Activated CD8-positive, alpha-beta memory T cell treated with anti-CD3 and anti-CD28 coated beads, Interleukin-2, amount 50 U/mL, for 24 hours (primary cell): ENCODE measurements around the gene MYEF2.

Source experiments
- DNase-seq: peaks from one replicate; pipeline ENCODE4 v3.0.0-alpha.2; 2020; ENCODE audit errors: extremely low read depth

The MYEF2 gene, protein sequence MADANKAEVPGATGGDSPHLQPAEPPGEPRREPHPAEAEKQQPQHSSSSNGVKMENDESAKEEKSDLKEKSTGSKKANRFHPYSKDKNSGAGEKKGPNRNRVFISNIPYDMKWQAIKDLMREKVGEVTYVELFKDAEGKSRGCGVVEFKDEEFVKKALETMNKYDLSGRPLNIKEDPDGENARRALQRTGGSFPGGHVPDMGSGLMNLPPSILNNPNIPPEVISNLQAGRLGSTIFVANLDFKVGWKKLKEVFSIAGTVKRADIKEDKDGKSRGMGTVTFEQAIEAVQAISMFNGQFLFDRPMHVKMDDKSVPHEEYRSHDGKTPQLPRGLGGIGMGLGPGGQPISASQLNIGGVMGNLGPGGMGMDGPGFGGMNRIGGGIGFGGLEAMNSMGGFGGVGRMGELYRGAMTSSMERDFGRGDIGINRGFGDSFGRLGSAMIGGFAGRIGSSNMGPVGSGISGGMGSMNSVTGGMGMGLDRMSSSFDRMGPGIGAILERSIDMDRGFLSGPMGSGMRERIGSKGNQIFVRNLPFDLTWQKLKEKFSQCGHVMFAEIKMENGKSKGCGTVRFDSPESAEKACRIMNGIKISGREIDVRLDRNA

GRCh38 chr15:48177766-48178647 lies at the start of gene MYEF2:
MYEF2 (minus strand) TSS chr15:48178295; CDS start chr15:48178237, 58 bp downstream.
- peak; percentile 37 for DNase-seq

DNA sequence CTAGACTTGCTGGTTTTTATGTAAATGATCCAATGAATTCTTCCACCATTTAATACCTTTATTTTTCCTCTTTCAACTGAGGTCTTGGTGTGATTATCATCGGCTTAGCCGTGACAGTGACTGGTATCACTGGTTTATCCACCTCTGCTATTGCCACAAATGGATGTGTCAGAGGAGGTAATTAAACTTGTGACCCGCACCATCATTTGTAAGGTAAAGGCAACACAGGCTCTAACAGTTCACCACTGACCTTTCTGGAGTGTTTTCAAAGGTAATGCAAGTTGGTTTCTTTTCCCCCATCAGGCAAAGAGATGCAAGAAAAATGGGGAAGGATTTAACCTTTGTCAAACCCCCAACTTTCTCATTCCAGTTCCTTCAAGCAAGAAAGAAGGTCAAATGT lies 47.7 kb upstream of the MYEF2 start:
- no peak for DNase-seq

GRCh38 chr15:48222627-48223026 lies 44.5 kb upstream of the MYEF2 start:
- no peak for DNase-seq

DNA sequence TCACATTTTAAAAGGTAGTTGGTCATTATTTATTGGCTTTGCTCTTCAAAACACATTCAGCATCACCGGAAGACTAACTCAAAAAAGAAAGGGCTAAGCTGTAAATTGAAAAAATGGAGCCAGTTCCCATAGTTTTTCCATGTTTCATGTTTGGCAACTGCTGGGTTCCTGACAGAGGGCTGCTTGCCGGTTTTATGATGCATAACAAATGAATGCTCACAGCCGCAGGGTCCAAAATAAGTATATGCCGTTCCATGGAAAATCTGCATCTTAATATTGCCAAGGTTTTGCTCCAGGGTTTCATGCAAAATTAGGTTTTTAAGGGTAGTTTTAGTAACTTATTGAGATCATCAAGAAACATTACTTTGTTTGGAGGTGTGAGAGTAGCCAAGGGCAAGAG lies 43.8 kb upstream of the MYEF2 start:
- no peak for DNase-seq

DNA sequence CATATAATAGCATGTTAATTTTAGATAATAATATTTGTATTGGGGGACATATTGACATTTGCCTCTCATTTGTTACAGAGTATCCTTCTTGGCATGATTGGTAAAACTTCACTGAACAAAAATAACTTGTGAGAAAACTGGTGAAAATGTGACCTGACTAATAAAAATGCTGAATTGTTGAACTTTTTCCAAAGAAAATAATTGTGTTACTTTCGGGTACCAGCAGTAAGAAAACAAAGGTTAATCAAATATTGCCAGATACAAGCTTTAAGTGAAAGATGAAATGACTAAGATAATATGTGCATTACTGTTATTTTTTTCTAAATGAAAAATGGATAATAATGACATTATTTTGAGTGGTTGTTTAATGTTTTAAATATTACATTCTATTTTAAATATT lies 43.2 kb upstream of the MYEF2 start:
- no peak for DNase-seq

GRCh38 chr15:48205981-48206380 lies 27.9 kb upstream of the MYEF2 start, which contains the start of gene SLC12A1:
SLC12A1 (plus strand) TSS chr15:48206302; CDS start chr15:48207720, 1,418 bp downstream.
- no peak for DNase-seq

GRCh38 chr15:48202068-48202467 lies 24.0 kb upstream of the MYEF2 start:
- DNase-seq: no peak

- no peak for DNase-seq
These were observed 13.6 kb upstream of the MYEF2 start, which contains the start of gene CTXN2 for GRCh38 chr15:48191574-48192225. CTXN2 (plus strand) TSS chr15:48191665; CDS start chr15:48201301, 9,636 bp downstream.

GRCh38 chr15:48190932-48191573 lies 13.0 kb upstream of the MYEF2 start:
- DNase-seq: peak; percentile 0

GRCh38 chr15:48186271-48186670 lies 8.2 kb upstream of the MYEF2 start:
- DNase-seq: no peak

- no peak for DNase-seq
These were observed 7.4 kb upstream of the MYEF2 start for GRCh38 chr15:48185529-48185928.

DNA sequence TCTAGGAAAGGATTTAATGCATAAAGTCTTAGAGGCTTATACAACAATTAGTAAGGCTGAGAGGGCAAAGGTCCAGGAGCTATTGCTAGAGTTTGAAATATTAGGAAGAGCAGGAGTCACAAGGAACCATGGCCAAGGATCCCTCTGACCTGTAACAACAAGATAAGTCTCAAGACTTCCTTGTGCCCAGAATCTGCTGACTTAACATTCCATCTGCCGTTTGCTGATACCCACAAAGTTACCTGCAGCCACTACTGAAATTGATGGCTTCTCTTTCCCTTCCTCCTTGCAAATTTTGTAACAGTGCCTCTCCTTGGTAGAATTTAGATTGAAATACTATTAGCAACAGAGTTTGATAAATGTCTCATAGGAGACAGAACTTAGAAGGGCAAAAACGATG lies 4.7 kb upstream of the MYEF2 start:
- no peak for DNase-seq

GRCh38 chr15:48178648-48178931 lies 495 bp upstream of the MYEF2 start:
- no peak for DNase-seq

- DNase-seq: no peak
These were observed 721 bp downstream of the MYEF2 start for GRCh38 chr15:48177383-48177765.

GRCh38 chr15:48176957-48177356 lies 1.1 kb downstream of the MYEF2 start:
- no peak for DNase-seq

GRCh38 chr15:48176112-48176511 lies 2.0 kb downstream of the MYEF2 start:
- no peak for DNase-seq

DNA sequence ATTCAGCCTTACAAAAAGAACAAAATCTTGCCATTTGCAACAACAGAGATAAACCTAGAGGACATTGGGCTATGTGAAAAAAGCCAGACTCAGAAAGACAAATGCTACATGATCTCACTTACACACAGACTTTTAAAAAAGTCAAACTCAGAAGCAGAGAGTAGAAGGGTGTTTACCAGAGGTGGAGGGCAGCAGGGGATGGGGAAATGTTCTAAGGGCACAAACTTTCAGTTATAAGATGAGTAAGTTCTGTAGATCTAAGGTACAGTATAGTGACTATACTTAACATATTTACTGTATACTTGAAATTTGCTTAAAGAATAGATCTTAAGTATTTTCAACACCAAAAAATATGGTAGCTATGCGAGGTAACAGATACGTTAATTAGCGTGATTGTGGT lies 3.0 kb downstream of the MYEF2 start:
- DNase-seq: no peak

DNA sequence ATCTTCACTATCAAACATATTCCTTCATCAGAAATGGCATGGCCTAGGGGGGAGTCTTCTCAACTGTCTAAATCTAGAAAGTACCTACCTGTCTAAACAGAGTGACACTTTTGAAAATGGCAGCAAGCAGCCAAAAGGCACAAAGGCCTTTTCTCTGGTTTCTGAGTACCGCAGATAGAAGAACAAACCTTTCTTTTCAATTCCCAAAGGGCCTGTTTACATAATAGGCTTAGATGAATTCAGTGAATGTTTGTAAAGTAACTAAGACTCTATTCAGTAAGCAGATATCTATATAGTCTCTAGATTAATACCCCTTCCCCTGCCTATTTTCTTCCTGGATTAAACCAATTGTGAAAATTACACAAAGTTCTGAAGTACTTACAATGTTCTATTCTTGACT lies 7.1 kb downstream of the MYEF2 start:
- no peak for DNase-seq

DNA sequence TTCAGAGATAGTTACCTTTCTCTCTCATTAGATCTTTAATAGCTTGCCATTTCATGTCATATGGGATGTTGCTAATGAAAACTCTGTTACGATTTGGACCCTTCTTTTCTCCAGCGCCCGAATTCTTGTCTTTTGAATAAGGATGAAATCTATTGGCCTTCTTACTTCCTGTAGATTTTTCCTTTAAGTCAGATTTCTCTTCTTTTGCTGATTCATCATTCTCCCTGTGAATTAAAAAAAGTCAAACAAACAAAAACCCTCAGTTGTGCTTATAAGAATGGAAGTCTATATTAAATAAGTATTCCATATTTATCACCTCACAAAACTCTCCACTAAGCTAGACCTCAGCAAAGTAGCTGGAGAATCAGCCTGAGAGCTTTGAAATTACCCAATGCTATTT lies 9.5 kb downstream of the MYEF2 start:
- no peak for DNase-seq

GRCh38 chr15:48153526-48153925 lies 24.6 kb downstream of the MYEF2 start:
- no peak for DNase-seq

DNA sequence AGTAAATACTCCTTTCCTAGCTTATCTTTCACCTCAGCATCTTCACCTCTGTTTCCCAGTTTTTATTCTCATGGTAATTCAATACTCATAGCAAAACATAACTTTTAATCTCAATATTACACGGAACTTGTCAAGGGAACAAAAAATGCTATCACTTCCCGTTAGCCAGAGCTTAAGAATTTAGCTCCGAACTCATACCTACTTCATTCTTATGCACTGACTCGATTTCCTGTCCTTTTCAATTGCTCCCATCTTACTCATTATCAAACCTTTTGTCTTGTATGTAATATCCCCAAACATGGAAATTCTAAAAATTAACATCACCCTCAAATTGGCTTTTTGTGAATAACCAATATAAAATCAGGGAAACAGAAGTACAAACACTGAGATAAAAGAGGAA lies 28.2 kb downstream of the MYEF2 start:
- no peak for DNase-seq

DNA sequence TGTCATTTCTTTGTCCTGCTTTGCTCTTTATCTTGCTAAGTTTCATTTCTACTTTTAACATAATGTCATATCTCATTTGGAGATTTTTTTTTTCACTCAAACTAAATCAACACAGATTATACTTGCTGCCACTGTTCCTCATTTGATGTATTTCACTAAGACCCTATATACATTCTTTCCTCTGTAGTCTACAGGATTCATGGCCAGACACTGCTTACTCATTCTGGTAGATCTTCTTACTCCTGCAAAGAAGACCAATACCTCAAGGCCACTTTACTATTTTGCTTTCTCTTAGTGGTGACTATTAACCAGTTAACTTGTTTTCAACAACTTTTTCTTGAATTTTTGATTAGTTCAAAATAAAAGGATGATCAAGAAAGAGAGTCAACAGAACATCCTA lies 30.7 kb downstream of the MYEF2 start:
- no peak for DNase-seq
